GM19025 (cell line): Measurements from ENCODE around the gene POC1B.
A peak's percentile ranks its signal among the peaks of the same experiment; 100 is the strongest.

Experiments used
- ATAC-seq: cut with Tn5 transposase; IDR thresholded peaks from one replicate; pipeline ENCODE4 v1.9.1; 2021; ENCODE audit warnings: mild to moderate bottlenecking, low read depth, moderate library complexity; ENCODE audit not compliant: unreplicated experiment

POC1B gene

GRCh38 chr12:89539426-89540223 is 13.8 kb upstream of the POC1B start:
- no peak for ATAC-seq

- ATAC-seq: no peak
Observed at GRCh38 chr12:89538897-89539296, 13.1 kb upstream of the POC1B start.

GRCh38 chr12:89537389-89537788 is 11.5 kb upstream of the POC1B start:
- no peak for ATAC-seq

- ATAC-seq: no peak
Observed at GRCh38 chr12:89529738-89530137, 3.9 kb upstream of the POC1B start.

DNA sequence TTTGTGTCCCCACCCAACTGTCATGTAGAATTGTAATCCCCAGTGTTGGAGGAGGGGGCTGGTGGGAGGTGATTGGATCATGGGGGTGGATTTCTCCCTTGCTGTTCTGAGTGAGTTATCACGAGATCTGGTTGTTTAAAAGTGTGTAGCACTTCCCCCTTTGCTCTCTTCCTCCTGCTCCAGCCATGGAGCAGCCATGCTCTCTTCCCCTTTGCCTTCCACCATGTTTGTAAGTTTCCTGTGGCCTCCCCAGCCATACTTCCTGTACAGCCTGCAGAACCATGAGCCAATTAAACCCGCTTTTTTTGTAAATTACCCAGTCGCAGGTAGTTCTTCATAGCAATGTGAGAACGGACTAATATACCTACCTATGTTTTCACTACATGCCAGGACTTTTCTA is 2.6 kb upstream of the POC1B start:
- no peak for ATAC-seq

- ATAC-seq: peak; percentile 15
Observed at GRCh38 chr12:89525305-89525823, 483 bp downstream of the POC1B start.

DNA sequence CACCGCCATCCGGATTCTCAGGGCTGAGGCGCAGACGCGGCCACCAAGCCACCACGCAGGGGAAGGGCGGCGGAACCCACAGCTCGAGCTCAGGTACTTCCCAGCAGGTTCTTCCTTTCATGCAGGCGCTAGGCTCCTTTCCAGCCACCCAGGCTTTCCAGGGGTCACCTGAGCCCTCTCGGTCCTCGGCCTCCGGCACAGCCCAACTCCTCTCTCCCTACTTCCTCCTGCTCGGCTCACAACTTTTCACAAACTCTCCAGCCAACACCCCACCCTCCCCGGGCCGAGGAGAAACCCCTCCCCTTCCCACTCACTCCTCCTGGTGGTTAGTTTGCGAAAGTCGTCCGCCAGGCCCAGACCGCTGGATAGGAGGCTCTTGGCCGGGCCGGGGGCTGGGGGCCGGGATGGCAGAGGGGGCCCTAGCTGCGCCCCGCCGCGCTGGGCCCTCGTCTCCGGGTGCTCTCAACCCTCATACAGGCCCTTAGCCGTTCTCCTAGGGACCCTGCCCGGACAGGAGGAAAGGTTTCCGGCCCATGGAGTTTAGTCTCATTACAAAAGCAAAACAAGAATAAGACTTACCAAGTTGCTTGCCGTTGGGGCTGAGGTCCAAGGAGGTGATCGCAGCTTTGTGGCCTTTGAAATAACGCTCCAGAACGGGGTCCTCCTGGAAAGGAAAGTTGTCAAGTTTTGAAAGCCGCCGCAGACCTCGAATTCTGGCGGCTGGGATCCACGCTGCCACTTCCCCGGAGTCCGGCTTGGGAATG is 1.1 kb downstream of the POC1B start, which contains the start of gene GALNT4:
Gene GALNT4, minus strand, starts transcription at position 256 of the 764 bp plus-strand sequence. Its CDS starts 247 bp downstream, at position 9.
- ATAC-seq: peak; percentile 69

GRCh38 chr12:89523843-89524540 is 1.9 kb downstream of the POC1B start:
- no peak for ATAC-seq

DNA sequence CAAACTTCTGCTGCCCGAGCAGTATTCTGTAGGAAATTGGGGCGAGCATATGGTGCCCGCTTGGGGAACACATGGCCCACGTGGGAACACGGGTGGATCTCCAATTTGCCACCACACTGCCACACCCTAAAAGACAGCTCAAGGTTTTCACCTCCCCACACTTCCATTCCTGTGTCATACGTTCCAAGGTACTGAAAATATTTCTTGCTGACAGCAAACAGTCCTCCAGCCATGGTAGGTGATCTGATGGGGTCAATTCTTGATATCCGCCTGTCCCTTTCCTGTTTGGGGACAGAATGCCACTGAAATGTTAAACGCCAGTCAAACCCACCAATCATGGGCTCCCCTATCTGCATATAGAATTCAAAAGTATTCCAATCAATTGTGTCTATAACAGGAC is 2.5 kb downstream of the POC1B start:
- no peak for ATAC-seq

DNA sequence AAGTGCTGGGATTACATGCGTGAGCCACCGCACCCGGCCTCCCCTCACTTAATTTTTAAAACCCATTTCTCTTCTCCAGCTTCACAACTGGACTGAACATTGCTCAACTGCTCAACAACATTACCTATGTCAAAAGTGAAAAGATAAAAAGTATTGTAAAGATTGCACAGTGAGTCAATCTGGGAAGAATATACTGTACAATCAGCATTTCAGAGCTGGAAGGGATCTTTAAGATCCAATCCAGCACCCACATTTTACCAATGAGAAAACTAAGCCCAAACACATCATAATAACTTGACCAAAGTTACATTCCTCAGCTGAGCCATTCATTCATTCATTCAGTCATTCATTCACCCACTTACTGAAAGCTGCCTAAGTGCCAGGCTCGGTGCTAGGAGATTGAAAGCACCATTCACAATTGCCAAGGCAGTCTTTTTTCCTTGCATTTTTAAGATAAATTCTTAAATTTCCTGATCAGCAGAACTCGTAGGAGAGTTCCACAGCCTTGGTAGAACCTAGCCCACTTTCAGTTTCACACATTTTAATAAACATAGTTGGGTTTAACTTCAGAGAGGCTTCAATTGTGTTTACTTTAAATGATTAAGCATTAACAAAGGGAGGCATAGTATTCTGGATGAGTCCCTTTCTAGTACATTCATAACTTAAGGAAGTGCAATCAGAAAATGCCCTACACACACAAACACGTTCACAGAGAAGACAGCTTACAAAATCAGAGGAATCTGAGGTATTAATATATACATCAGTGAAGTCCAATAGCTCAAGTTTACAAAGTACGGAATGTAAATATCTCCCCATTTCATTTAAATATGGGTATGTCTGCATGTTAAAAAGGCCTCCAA is 4.3 kb downstream of the POC1B start:
- ATAC-seq: no peak

DNA sequence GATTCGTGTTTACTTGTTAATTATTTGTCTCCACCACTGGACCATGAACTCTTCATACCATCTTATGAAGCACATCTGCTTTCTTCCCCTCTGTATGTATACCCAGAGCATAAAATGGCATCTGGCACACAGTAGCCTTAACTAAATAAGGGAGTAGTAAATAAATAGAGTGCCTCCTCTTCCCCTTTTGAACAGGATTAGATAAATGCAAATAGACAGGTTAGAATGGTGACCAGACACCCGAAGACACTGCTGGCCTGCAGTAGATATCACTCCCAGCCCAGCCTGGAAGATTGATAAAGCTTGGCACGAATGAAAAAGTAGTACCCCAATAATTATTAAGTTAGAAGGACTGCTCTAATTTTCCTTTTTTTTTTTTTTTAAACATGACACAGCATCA is 8.1 kb downstream of the POC1B start:
- no peak for ATAC-seq

DNA sequence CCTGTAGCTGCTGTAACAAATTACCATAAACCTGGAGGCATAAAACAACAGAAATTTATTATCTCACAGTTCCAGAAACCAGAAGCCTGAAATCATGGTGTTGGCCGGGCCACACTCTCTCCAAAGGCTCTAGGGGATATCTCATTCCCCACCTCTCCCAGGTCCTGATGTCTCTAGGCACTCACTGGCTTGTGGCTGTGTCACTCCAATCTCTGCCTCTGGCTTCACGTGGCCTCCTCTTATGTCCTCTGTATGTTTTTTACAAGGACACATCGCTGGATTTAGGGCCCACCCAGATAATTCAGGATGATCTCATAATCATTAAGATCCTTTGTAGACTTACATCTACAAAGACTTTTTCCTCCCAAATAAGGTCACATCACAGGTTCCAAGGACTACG is 9.2 kb downstream of the POC1B start:
- ATAC-seq: no peak

- peak; percentile 78 for ATAC-seq
Observed at GRCh38 chr12:89514751-89515150, 11.1 kb downstream of the POC1B start.

DNA sequence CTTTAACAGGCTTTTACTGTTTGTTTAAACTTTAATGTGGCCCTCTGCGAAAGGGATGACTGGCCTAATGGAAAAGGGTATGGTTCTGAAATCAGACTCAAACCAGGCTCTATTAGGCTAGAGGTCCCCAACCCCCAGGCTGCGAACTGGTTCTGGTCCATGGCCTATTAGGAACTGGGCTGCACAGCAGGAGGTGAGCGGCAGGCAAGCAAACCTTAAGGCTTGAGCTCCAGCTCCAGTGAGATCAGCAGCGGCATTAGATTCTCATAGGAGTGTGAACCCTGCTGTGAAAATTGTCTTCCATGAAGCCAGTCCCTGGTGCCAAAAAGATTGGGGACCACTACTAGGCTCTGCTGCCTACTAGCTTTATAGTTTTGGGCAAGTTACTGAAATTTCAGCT is 12.3 kb downstream of the POC1B start:
- ATAC-seq: no peak

DNA sequence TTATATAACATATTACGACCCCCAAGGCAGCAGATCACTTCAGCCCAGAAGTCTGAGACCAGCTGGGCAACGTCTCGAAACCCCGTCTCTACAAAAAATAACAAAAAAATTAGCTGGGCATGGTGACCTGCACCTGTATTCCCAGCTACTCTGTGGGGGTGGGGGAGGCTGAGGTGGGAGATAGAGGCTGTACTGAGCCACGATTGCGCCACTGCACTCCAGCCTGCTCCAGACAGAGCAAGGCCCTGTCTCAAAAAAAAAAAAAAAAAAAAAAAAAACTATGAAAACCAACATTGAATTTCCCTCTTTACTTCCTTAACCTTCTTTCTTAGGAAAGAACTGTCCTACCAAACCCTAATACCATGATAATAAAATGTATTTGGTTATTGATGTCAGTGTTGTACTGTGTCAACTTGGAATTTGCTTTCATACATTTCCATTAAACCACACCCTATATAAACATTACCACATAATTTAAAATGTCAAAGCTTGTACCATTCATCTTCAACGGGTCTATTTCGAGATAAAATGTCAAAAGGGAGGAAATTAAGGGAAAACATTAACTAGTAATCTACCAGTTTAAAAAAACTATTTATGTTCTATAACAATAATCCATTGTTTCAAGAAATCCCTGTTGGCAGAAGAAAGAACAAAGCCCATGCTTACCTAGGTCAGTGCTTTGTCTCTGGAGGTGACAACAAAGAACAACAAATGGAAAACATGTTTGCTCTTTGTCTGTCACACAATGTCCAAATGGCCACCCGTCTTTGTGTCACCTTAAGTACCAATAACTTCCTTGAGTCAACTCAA is 18.6 kb downstream of the POC1B start:
- no peak for ATAC-seq

- no peak for ATAC-seq
Observed at GRCh38 chr12:89506050-89506449, 19.8 kb downstream of the POC1B start.

- ATAC-seq: no peak
Observed at GRCh38 chr12:89504560-89505346, 21.1 kb downstream of the POC1B start.

DNA sequence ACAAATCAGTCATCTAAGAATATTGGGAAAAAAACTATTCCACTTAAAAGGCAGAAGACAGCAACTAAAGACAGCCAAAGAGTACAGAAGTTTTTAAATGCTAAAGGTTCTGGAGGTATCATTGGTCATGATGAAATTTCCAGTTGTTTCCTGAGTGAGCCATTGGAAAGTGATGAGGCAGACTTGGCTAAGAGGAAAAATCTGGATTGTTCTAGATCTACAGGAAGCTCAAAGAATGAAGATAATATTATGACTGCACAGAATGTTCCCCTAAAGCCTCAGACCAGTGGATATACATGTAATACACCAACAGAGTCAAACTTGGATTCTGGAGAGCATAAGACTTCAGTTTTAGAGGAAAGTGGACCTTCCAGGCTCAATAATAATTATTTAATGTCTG is 24.1 kb downstream of the POC1B start:
- no peak for ATAC-seq
